Amniotic epithelial cell (primary cell): ENCODE data around the gene EHMT2.
A peak's percentile ranks its signal among the peaks of the same experiment; 100 is the strongest.
"Not testable (repeated sequence)": the region's sequence is repeated elsewhere in the genome, so short reads cannot be mapped to it uniquely, and the experiment has no call there.

ENCODE experiments used
- DNase-seq: peaks from one replicate; pipeline ENCODE4 v3.0.0-alpha.2; 2010; ENCODE audit warnings: low read depth

Gene EHMT2

GRCh38 chr6:31870385-31870921 lies 27.0 kb downstream of the EHMT2 start:
- no peak for DNase-seq

- DNase-seq: no peak
These were observed 28.2 kb downstream of the EHMT2 start for GRCh38 chr6:31869343-31869742.

GRCh38 chr6:31868658-31868971 lies 28.9 kb downstream of the EHMT2 start:
- DNase-seq: not testable (repeated sequence)

GRCh38 chr6:31865205-31866118 lies 32.0 kb downstream of the EHMT2 start:
- DNase-seq: no peak

- no peak for DNase-seq
These were observed 32.7 kb downstream of the EHMT2 start for GRCh38 chr6:31864818-31865204.

- DNase-seq: not testable (repeated sequence)
These were observed 33.4 kb downstream of the EHMT2 start for GRCh38 chr6:31864123-31864562.

- peak; percentile 100 for DNase-seq
These were observed 34.9 kb downstream of the EHMT2 start, which contains the start of gene NEU1 for GRCh38 chr6:31862344-31863235. Gene NEU1, minus strand, starts transcription at chr6:31862821. Its CDS starts 45 bp downstream, at chr6:31862776.

- DNase-seq: no peak
These were observed 35.6 kb downstream of the EHMT2 start for GRCh38 chr6:31861919-31862343.

- no peak for DNase-seq
These were observed 36.3 kb downstream of the EHMT2 start for GRCh38 chr6:31861150-31861549.

- DNase-seq: no peak
These were observed 37.1 kb downstream of the EHMT2 start for GRCh38 chr6:31860349-31860748.

- DNase-seq: no peak
These were observed 37.6 kb downstream of the EHMT2 start for GRCh38 chr6:31859923-31860322.

GRCh38 chr6:31858707-31859106 lies 38.8 kb downstream of the EHMT2 start:
- DNase-seq: no peak

GRCh38 chr6:31857774-31858173 lies 39.7 kb downstream of the EHMT2 start:
- DNase-seq: not testable (repeated sequence)

- not testable (repeated sequence) for DNase-seq
These were observed 45.3 kb downstream of the EHMT2 start for GRCh38 chr6:31851980-31852718.

GRCh38 chr6:31851485-31851832 lies 46.0 kb downstream of the EHMT2 start:
- DNase-seq: peak; percentile 40

GRCh38 chr6:31850765-31851484 lies 46.6 kb downstream of the EHMT2 start:
- DNase-seq: no peak

GRCh38 chr6:31847276-31847978 lies 50.1 kb downstream of the EHMT2 start:
- no peak for DNase-seq

- DNase-seq: no peak
These were observed 53.0 kb downstream of the EHMT2 start for GRCh38 chr6:31844507-31844906.

- DNase-seq: no peak
These were observed 55.4 kb downstream of the EHMT2 start for GRCh38 chr6:31842053-31842452.

GRCh38 chr6:31839779-31840126 lies 57.7 kb downstream of the EHMT2 start:
- not testable (repeated sequence) for DNase-seq

- no peak for DNase-seq
These were observed 58.5 kb downstream of the EHMT2 start for GRCh38 chr6:31838968-31839367.
